GM13977 (cell line): Measurements from ENCODE around the gene RGR.

Source experiments
- DNase-seq: peaks from one replicate; pipeline ENCODE4 v3.0.0; 2012; ENCODE audit warnings: low spot score
- CTCF ChIP-seq: IDR thresholded peaks from 2 replicates; pipeline ENCODE4 v1.5.1; 2012; ENCODE audit warnings: mild to moderate bottlenecking, control low read depth; ENCODE audit not compliant: insufficient read depth; ENCODE audit errors: extremely low read depth, missing control alignments
- in situ Hi-C: fragments of 300-500 bp; cut with MboI; formaldehyde crosslinking; loops from one replicate; pipeline ENCODE4 v1.12.0; 2022; ENCODE audit warnings: low sequenced_read_pairs, low pct_unique_long_range_greater_than_20kb, mixed read lengths, inconsistent platforms; ENCODE audit not compliant: unreplicated experiment

The RGR gene

GRCh38 chr10:84226616-84227015 lies 18.2 kb upstream of the RGR start:
- in situ Hi-C loops = no loop called here
- no peak for TF ChIP-seq CTCF
- DNase-seq = no peak

GRCh38 chr10:84227810-84228209 lies 17.0 kb upstream of the RGR start:
- in situ Hi-C loops = no loop called here
- DNase-seq = no peak
- TF ChIP-seq CTCF = no peak

- in situ Hi-C loops = no loop called here
- no peak for TF ChIP-seq CTCF
- no peak for DNase-seq
Observed at GRCh38 chr10:84230359-84230758, 14.5 kb upstream of the RGR start.

GRCh38 chr10:84232376-84232775 lies 12.5 kb upstream of the RGR start:
- in situ Hi-C loops = no loop called here
- DNase-seq = no peak
- no peak for TF ChIP-seq CTCF

GRCh38 chr10:84233940-84234339 lies 10.9 kb upstream of the RGR start:
- no peak for DNase-seq
- in situ Hi-C loops = no loop called here
- TF ChIP-seq CTCF = no peak

- no peak for DNase-seq
- TF ChIP-seq CTCF = no peak
- in situ Hi-C loops = no loop called here
Observed at GRCh38 chr10:84234479-84234878, 10.4 kb upstream of the RGR start.

- DNase-seq = no peak
- no peak for TF ChIP-seq CTCF
- in situ Hi-C loops = no loop called here
Observed at GRCh38 chr10:84235096-84235495, 9.8 kb upstream of the RGR start.
